BLaER1 treated with 17β-estradiol and CSF1 and Interleukin-3, amounts not matched to agents 10 nM and 100 nM (cell line): ENCODE results near the gene FAM110D.

Experiments
- H3K27ac ChIP-seq, 11 experiments: shearing (Covaris generic); formaldehyde crosslinking; 2 replicates each; pipeline ENCODE4 v1.8.1; 2022
- H3K27me3 ChIP-seq, 11 experiments: shearing (Covaris generic); formaldehyde crosslinking; 2 replicates each; pipeline ENCODE4 v1.8.1; 2022
- H3K36me3 ChIP-seq, 11 experiments: shearing (Covaris generic); formaldehyde crosslinking; 2 replicates each; pipeline ENCODE4 v1.8.1; 2022
- H3K4me1 ChIP-seq, 10 experiments: shearing (Covaris generic); formaldehyde crosslinking; 2 replicates each; pipeline ENCODE4 v1.8.1; 2022
- H3K4me2 ChIP-seq, 11 experiments: shearing (Covaris generic); formaldehyde crosslinking; 2 replicates each; pipeline ENCODE4 v1.8.1; 2022
- H3K4me3 ChIP-seq, 10 experiments: shearing (Covaris generic); formaldehyde crosslinking; 2 replicates each; pipeline ENCODE4 v1.8.1; 2022
- H3K9ac ChIP-seq, 11 experiments: shearing (Covaris generic); formaldehyde crosslinking; 2 replicates each; pipeline ENCODE4 v1.8.1; 2022
- H3K9me3 ChIP-seq, 11 experiments: shearing (Covaris generic); formaldehyde crosslinking; replicated peaks in 1 of 11; 2 replicates each; pipeline ENCODE4 v1.8.1; 2022
- H4K20me1 ChIP-seq, 11 experiments: shearing (Covaris generic); formaldehyde crosslinking; 2 replicates each; pipeline ENCODE4 v1.8.1; 2022
- Cebpa-rat ChIP-seq, 11 experiments: shearing (Covaris generic); IDR thresholded peaks; 2 replicates each; pipeline ENCODE4 v1.8.1; 2022

The FAM110D gene

DNA sequence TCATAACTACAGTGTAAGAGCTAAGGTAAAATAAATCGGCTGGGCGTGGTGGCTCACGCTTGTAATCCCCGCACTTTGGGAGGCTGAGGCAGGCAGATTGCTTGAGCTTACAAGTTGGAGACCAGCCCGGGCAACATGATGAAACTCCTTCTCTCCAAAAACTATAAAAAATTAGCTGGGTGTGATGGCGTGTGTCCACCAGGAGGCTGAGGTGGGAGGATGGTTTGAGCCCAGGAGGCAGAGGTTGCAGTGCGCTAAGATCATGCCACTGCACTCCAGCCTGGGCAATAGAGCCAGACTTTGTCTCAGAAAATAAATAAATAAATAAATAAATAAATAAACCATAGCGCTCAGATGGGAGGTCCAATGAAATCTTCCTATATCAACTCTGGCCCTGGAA, 16.7 kb upstream of the FAM110D start:
- no peak for TF ChIP-seq Cebpa-rat (IDR thresholded peaks at IDR 0.05)
- H3K4me3 ChIP-seq = no peak overlapping the region
- no peak overlapping the region for H3K9ac ChIP-seq
- no peaks in the 10 kb centered on the region for H3K36me3 ChIP-seq
- H4K20me1 ChIP-seq = no peaks in the 10 kb centered on the region
- no peaks in the 10 kb centered on the region for H3K9me3 ChIP-seq
- H3K4me1 ChIP-seq = peaks cover 8 to 26% (median 16%) of the 10 kb centered on the region in 10 experiments; a peak in 18 of 20 replicates
- H3K27ac ChIP-seq = no peak overlapping the region
- H3K27me3 ChIP-seq = no peaks in the 10 kb centered on the region
- peak overlapping the region in 6 of 11 experiments; percentile 8 to 60 (median 40); a peak in 10 of 22 replicates for H3K4me2 ChIP-seq

DNA sequence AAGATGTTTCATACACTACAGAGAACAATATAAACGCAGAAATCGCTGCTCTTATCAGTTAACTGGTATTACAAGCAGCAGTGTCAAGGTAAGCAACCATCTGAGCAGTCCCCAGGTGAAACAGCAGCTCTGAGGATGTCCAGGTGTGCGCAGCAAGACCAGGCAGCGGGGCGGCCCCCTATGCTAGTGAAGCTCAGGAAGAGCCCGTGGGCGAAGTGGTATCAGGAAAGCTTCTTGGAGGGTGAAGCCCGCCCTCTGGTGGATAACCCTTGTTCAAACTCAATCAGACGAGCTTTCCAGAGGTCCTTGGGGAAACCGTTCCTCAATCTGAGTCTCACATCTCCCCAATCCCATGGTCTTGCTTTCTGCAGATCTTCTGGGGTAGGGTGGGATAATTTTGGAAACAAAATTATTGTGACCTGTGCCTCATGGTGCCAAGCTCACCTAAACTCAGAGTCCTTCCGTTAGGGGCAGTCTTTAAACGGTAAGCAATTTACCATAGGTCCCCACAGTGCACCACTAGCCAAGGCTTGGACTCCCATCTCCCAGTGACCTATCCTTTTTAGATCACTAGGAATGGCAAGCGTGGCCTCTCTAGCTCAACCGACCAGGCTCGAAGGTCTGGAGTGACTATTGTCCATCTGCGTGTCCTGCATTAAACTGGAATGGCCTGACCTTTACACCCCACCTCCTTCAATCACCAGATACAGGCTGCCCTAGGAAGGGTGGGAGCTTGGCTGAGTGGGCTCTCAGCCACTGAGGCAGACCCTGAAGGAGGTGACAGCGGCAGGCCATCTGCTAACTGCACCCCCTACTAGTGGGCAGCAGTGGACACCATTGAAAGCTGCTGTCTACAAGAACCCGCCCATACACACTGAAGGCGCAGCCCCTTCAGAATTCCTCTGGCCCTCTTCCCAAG, 13.6 kb upstream of the FAM110D start:
- Histone ChIP-seq H3K9ac (peak overlapping the region in 1 of 11 experiments; percentile 25; a peak in 1 of 22 replicates), H4K20me1 (no peaks in the 10 kb centered on the region), H3K27me3 (no peaks in the 10 kb centered on the region), H3K4me2 (peak overlapping the region in 2 of 11 experiments; percentile 40 to 57; a peak in 2 of 22 replicates), H3K27ac (no peak overlapping the region), H3K9me3 (no peaks in the 10 kb centered on the region), H3K4me1 (peaks cover 0 to 10% (median 7%) of the 10 kb centered on the region in 10 experiments; a peak in 10 of 20 replicates), H3K4me3 (no peak overlapping the region), H3K36me3 (no peaks in the 10 kb centered on the region)
- no peak for TF ChIP-seq Cebpa-rat (IDR thresholded peaks at IDR 0.05)

DNA sequence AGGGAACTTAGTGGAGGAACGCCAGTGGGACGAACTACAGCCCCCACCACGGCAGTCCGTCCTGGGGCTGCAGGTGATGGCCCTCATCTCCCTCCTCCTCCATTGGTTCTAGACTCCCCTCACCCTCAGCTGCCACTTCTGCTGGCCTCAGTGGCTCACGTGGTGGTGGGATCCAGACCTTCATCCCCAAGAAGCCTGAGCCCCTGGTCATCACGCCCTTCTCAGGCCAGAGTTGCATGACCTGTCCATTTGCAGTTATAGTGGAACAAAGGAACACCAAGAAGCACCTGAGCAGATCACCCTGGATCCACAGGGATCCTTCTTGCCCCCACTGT, 13.0 kb upstream of the FAM110D start:
- no peaks in the 10 kb centered on the region for H3K36me3 ChIP-seq
- H3K4me1 ChIP-seq = peaks cover 0 to 10% (median 7%) of the 10 kb centered on the region in 10 experiments; a peak in 10 of 20 replicates
- H3K9ac ChIP-seq = no peak overlapping the region
- H3K27ac ChIP-seq = no peak overlapping the region
- H3K9me3 ChIP-seq = no peaks in the 10 kb centered on the region
- no peak overlapping the region for H3K4me2 ChIP-seq
- H3K4me3 ChIP-seq = no peak overlapping the region
- no peak for TF ChIP-seq Cebpa-rat (IDR thresholded peaks at IDR 0.05)
- no peaks in the 10 kb centered on the region for H4K20me1 ChIP-seq
- no peaks in the 10 kb centered on the region for H3K27me3 ChIP-seq

DNA sequence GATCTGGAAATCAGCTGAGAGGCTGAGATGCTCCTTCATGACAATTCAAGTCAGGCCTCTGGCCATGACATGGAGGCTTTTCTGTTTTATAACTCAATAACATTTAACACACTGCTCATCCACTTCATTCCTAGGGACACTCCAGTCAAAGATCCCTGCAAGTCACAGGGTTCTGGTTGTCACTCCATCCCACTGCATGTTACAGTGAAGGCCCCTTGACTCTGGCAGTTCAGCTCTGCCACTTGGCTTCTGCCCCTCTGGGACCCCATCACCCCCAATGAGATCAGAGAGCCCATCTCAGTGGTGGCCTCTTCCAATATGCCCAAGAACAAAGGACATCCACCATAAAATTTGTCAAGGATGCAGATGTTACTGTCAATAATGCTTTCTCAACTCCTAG, 10.0 kb upstream of the FAM110D start:
- Histone ChIP-seq H3K36me3 (no peaks in the 10 kb centered on the region), H3K27ac (no peak overlapping the region), H3K9ac (no peak overlapping the region), H3K4me1 (peaks cover 0 to 16% (median 2%) of the 10 kb centered on the region in 10 experiments; a peak in 14 of 20 replicates), H3K4me2 (no peak overlapping the region), H3K27me3 (no peaks in the 10 kb centered on the region), H4K20me1 (no peaks in the 10 kb centered on the region), H3K9me3 (no peaks in the 10 kb centered on the region), H3K4me3 (no peak overlapping the region)
- no peak for TF ChIP-seq Cebpa-rat (IDR thresholded peaks at IDR 0.05)

DNA sequence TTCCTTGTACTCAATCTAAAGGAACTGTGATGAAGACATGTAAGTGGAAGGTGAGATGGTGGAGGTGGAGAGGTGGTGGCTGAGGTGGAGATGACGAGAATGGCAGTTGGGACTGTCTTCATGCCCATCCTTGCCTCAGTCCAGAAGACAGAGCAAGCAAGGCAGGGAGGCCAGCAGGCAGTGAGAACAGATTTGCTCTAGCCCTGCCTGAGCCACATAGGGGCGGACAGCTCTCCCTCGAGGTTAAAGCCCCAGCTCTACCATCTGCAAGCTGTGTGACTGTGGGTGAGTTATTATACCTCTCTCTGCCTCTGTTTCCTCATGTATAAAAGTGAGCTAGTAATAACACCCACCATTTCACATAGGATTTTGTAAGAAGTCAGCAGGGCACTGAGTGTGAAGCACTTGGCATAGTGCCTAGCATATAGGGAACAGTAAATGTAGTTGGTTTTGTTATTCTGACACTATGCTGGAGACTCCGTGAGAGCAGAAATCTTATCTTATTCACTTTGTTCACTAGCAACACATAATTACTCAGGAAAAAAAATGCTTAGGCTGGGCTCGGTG, 4.8 kb upstream of the FAM110D start:
- TF ChIP-seq Cebpa-rat (IDR thresholded peaks at IDR 0.05) = no peak
- H3K27me3 ChIP-seq = peaks cover 0 to 20% (median 0%) of the 10 kb centered on the region in 11 experiments; a peak in 4 of 22 replicates
- H3K4me3 ChIP-seq = no peak overlapping the region
- H3K36me3 ChIP-seq = no peaks in the 10 kb centered on the region
- no peak overlapping the region for H3K27ac ChIP-seq
- H3K4me1 ChIP-seq = peaks cover 34 to 68% (median 54%) of the 10 kb centered on the region in 10 experiments
- H3K4me2 ChIP-seq = peak overlapping the region in 10 of 11 experiments; percentile 75 to 100 (median 96); a peak in 18 of 22 replicates
- H4K20me1 ChIP-seq = no peaks in the 10 kb centered on the region
- H3K9ac ChIP-seq = peak overlapping the region in 1 of 11 experiments; percentile 66; a peak in 2 of 22 replicates
- H3K9me3 ChIP-seq = no peaks in the 10 kb centered on the region

DNA sequence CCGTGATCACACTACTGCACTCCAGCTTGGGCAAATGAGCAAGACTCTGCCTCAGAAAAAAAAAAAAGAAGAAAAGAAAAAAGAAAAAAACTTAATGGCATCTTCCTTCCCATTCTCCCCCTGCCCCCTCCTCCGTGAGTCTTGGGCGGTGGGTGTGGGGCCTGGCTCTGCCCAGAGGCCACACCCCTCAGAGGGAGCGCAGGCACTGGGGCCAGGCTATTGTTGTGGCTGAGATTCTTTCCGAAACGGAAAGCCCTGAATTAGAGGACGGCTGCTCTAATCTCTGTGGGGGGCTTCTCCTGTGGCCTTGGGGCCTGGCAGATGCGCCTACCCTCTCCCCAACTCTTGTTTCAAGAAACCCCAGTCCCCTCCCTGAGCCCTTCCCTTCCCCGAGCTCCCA, 4.1 kb upstream of the FAM110D start:
- Histone ChIP-seq H3K4me2 (peak overlapping the region; percentile 69 to 100 (median 94)), H3K4me1 (peaks cover 41 to 75% (median 61%) of the 10 kb centered on the region in 10 experiments)
- no peak for TF ChIP-seq Cebpa-rat (IDR thresholded peaks at IDR 0.05)

DNA sequence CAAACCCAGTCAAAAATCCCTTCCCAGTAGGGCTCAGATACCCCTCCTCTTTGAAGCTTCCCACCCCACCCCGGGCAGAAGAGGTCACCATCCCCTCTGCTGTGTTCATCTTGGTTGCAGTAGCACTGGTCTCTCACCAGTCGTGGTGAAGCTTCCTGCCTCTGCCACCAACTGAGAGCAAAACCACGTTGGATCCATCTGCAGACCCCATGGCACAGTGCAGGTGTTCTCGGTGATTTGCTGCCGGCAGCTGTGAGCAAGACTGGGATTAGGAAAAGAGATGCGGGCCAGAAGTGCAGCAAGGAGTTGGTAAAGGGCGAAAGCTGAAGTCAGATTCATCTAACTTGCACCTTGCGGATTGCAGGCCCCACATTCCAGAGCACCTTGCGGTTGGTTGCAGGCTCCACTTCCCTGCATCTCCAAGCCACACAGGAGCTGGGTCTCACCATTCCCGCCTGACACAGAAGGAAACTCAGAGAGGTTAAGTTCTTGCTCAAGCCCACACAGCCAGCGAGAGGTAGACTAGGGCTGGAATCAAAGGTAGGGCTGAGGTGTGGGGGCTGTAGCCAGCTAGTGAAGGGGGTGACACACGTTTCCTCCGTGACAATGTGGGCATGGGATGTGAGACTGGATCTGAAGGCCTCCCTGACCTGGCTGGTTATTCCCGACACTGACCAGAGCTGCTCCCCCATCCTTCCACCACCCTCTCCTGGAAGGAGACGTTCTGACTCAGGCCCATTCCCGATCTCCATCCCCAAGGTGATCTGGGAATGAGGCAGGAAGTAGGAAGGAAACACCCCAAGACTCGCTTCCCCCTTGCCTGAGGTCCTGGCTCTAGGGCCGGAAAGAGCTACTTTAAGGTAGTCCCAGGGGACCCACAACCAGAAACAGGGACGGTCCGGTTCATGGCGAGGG, 3.3 kb upstream of the FAM110D start:
- no peak for TF ChIP-seq Cebpa-rat (IDR thresholded peaks at IDR 0.05)
- H4K20me1 ChIP-seq = no peaks in the 10 kb centered on the region
- H3K27me3 ChIP-seq = peaks cover 0 to 27% (median 0%) of the 10 kb centered on the region in 11 experiments; a peak in 4 of 22 replicates
- H3K9ac ChIP-seq = peak overlapping the region in 10 of 11 experiments; percentile 6 to 70 (median 48); a peak in 14 of 22 replicates
- peak overlapping the region in 8 of 11 experiments; percentile 40 to 67 (median 55); a peak in 14 of 22 replicates for H3K27ac ChIP-seq
- H3K4me3 ChIP-seq = peak overlapping the region in 8 of 10 experiments; percentile 39 to 62 (median 52); a peak in 14 of 20 replicates
- no peaks in the 10 kb centered on the region for H3K9me3 ChIP-seq
- H3K4me2 ChIP-seq = peak overlapping the region; percentile 69 to 100 (median 94)
- H3K36me3 ChIP-seq = no peaks in the 10 kb centered on the region
- peaks cover 50 to 84% (median 69%) of the 10 kb centered on the region in 10 experiments for H3K4me1 ChIP-seq

More for the DNA sequence above, 4.1 kb upstream of the FAM110D start:
- no peaks in the 10 kb centered on the region for H3K36me3 ChIP-seq
- H3K27ac ChIP-seq = peak overlapping the region in 4 of 11 experiments; percentile 31 to 67 (median 52); a peak in 5 of 22 replicates
- peaks cover 0 to 20% (median 0%) of the 10 kb centered on the region in 11 experiments; a peak in 4 of 22 replicates for H3K27me3 ChIP-seq
- peak overlapping the region in 8 of 11 experiments; percentile 3 to 70 (median 48); a peak in 12 of 22 replicates for H3K9ac ChIP-seq
- no peaks in the 10 kb centered on the region for H3K9me3 ChIP-seq
- peak overlapping the region in 4 of 10 experiments; percentile 8 to 56 (median 30); a peak in 5 of 20 replicates for H3K4me3 ChIP-seq
- no peaks in the 10 kb centered on the region for H4K20me1 ChIP-seq
